NCI-H2196 treated with DMSO at 0.1 percent for 48 hours (cell line): ENCODE results near the gene THEMIS2.
"Not testable (repeated sequence)": the region's sequence is repeated elsewhere in the genome, so short reads cannot be mapped to it uniquely, and the experiment has no call there.

Experiments used
- DNase-seq: peaks from one replicate; lab custom pipeline; 2025; ENCODE audit not compliant: unreplicated experiment; lab: John Stamatoyannopoulos, UW

Gene THEMIS2

DNA sequence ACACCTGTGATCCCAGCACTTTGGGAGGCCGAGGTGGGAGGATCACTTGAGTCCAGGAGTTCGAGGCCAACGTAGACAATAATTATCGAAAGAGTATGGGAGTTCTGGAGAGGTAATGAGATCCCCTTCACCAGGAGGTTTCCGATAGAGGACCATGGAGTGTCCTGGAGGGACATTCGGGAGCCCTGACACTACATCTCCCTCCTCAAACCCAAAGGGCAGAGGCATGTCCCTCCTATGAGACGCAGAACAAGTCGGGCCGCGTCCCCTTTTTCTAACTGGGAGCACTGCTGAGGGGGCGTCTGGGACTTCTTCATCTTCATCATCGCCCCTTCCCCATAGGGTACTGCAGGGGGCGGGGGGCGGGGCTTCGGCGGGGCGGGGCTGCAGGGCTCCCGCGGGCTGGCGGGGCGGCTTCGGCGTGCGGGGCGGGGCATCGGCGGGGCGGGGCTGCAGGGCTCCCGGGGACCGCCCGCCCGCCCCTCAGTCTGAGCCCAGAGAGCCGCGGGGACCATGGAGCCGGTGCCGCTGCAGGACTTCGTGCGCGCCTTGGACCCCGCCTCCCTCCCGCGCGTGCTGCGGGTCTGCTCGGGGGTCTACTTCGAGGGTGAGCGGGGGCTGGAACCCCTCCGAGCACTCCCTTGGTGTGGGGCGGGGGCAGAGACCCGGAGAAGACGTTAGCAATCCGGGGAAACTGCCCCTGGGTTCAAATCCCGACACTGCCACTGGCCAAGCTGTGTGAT, at the start of gene THEMIS2:
Gene THEMIS2, plus strand, starts transcription at position 486 of the 743 bp plus-strand sequence. Its CDS starts 28 bp downstream, at position 514.
- no peak for DNase-seq

- DNase-seq = no peak
These were observed 48.6 kb upstream of the THEMIS2 start for GRCh38 chr1:27823784-27824183.

DNA sequence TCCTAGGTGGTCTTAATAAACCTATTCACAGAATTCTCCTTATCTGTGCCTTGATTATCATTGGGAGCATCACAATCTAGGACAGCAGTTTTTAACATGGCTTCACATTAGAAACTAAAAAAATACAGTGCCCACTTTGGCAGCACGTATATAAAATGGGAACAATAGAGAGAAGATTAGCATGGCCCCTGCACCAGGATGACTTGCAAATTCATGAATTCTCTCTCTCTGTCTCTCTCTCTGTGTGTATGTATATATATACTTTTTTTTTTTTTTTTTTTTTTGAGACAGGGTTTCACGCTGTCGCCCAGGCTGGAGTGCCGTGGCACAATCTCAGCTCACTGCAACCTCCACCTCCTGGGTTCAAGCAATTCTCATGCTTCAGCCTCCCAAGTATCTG, 47.9 kb upstream of the THEMIS2 start:
- no peak for DNase-seq

GRCh38 chr1:27829339-27829960, 42.9 kb upstream of the THEMIS2 start:
- not testable (repeated sequence) for DNase-seq

DNA sequence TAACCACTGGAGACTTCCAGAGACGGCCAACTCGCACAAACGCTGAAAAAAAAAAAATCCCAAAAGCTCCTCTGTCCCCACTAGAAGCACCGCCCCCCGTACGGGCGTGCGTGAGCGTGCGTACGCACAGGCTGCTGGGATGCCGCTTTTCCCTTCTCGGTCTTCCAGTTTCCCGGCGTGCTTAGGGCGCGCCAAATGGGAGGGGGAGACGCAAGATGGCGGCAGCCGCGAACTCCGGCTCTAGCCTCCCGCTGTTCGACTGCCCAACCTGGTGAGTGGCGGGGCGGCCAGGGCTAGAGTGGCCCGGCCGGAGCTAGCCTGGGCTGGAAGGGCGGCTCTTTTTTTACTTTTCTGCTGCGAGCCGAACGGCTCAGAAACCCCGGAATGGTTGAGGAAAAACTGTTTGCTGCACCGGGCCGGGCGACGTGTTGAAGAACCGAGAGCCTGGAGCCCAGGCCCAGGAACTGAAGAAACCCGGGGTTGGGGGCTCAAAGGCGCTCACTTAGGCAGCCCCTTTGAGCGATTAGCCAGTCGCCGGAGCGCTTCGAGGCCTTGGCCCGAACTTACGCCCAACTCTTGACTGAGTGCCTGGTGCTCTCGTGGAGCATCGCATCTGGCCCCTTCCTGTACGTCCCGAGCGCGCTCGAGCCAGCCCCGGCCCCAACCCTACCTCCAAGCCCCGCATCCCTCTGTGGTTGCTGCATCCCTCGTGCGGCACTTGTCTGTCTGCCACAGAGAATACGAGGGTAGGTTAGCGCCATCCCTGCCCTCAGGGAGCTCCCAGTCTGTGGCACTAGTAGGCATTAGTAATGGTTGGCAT, 41.5 kb upstream of the THEMIS2 start, which contains the start of gene PPP1R8:
Gene PPP1R8, plus strand, starts transcription at position 162 of the 820 bp plus-strand sequence. Its CDS starts 54 bp downstream, at position 216.
- peak; percentile 89 for DNase-seq

- no peak for DNase-seq
These were observed 40.6 kb upstream of the THEMIS2 start for GRCh38 chr1:27831568-27832410.

GRCh38 chr1:27832762-27833161, 39.6 kb upstream of the THEMIS2 start:
- DNase-seq = no peak

- no peak for DNase-seq
These were observed 38.9 kb upstream of the THEMIS2 start for GRCh38 chr1:27833470-27833869.

DNA sequence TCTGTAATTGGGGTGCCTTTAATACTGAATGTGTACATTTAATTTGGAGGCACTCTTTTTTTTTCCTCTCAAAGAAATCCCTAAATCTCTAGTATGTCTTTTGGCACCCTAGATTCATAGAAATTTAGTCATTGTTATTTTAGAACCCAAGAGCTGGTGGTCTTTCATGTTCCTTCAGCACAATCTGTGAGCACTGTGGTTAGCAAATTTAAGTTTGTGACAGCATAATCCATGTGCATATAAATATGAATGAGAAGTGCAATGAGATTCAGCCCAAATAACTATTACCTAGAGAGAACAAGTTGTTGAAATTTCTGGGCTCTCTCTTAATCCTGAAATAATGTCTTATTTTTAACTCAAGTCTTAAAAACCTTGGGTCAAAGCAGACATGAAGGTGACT, 37.3 kb upstream of the THEMIS2 start:
- no peak for DNase-seq

GRCh38 chr1:27835501-27835900, 36.8 kb upstream of the THEMIS2 start:
- no peak for DNase-seq

GRCh38 chr1:27849951-27850350, 22.4 kb upstream of the THEMIS2 start:
- DNase-seq = no peak

GRCh38 chr1:27855085-27855484, 17.3 kb upstream of the THEMIS2 start:
- DNase-seq = no peak

DNA sequence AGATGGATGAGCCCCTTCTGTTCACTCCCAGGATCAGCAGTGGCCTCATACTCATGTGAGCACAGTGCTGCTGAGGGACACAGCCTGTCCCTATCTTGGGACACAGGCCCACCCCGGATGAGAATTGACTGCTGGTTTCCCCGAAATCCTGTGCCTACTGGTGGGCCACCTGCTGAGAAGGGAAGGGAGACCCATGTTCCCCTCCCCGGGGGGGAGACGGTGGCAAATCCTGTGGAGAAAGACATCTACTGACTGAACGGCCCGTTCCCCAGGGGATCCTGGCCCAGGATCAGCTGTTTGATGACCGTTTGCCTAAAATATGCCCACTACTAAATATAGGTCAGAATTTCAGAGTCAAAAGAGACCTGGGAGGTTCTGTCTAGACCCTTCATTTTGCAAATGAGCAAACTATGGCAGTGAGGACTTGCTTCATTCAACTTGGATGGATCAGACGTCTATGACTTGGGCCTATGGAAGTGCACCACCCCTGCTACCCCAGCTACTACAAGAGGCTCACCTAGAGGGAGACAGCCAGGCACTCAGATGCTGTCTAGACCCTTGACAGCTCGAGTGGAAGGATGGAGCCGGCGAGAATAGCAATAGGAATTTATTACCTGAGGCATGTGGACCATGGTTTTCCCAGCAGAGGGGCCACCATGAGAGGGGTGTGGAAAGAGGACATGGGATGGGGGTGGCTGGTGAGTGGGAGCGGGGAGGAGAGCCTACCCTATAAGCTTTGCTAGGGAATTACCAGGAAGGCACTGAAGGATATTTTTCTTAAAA, 15.6 kb upstream of the THEMIS2 start:
- DNase-seq = no peak

DNA sequence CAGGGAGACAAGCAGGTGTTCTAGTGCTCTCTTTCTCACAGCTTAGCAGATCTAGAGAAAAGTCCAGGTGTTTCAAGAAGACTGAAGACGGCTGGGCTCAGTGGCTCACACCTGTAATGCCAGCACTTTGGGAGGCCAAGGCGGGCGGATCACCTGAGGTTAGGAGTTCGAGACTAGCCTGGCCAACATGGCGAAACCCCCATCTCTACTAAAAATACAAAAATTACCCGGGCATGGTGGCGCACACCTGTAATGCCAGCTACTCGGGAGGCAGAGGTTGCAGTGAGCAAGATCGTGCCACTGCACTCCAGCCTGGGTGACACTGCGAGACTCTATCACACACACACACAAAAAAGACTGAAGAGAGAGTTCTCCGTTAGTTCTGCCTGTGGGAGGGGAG, 14.8 kb upstream of the THEMIS2 start:
- not testable (repeated sequence) for DNase-seq

GRCh38 chr1:27858072-27858948, 14.0 kb upstream of the THEMIS2 start:
- DNase-seq = peak; percentile 70

DNA sequence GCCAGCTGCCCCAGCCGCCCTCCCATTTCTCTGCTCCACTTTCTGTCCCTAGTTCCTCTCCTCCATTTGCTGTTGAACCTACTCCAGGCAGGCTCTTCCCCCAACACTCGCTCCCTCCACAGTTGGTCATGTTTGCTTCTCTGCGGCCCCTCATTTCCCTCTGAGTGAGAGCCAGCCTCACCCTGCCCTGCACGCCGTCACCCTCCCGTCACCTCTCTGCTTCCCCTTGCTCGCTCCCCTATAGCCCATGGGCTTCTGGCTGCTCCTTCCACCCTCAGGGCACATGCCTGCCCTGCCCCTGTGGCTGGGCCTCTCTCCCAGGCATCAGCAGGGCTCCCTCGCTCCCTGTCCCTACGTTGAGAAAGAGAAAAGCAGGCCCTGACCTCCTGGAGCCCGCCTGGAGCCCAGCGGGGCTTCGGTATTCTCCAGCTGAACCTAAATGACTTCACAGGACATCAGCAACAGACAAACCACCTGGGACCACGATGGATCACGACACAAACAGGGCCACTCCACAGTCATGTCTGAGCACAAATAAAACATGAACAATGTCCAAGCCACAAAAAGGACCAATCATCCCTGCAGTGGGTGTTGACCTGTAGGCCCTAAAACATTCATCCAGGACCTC, 13.3 kb upstream of the THEMIS2 start:
- DNase-seq = no peak

DNA sequence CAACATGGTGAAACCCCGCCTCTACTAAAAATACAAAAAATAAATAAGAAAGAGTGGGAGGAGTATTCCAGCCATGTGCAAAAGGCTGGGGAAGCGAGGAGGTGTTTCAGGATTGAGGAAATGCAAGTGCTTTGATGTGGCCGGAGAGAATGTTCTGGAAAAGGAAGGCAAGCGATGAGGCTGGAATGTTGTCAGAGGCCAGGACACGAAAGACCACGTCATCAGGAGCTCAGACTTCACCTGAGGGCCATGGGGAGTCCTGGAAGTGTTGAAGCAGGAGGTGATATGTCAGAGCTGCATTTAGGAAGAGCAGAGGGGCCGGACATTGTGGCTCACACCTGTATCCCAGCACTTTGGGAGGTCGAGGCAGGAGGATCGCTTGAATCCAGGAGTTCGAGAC, 10.9 kb upstream of the THEMIS2 start:
- DNase-seq = no peak

DNA sequence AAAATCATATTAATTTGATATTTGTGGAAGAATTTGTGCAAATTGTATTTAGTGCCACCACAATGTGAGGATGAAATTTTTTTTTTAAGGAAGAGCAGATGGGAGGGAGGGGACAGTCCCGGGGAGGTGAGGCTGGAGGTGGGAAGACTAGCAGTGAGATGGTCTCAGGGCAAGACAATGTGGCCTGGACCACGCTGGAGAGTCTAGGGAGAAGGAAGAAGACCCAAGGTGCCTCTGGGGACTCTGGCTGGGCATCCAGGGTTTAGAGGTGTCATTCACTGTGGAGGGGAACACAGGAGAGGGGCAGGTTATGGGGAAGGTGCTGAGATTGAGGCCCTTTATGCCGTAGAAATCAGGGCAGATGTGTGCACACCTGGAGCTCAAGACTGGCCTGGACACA, 10.3 kb upstream of the THEMIS2 start:
- DNase-seq = no peak
